Measurements from ENCODE around the gene TAAR8.

Gene TAAR8

GRCh38 chr6:132566404-132566803 is 13.9 kb downstream of the TAAR8 start:
- no peak overlapping the region for H4K8ac ChIP-seq (ENCODE audit: low read depth, low read length)
- H3K14ac ChIP-seq (ENCODE audit: low read length), result no peak overlapping the region
- H3K36me3 ChIP-seq (replicated peaks in 1 of 2; ENCODE audit: control insufficient read depth in 2 of 2, insufficient read depth in 2 of 2, low read length in 2 of 2), result no peaks in the 10 kb centered on the region
- H3K18ac ChIP-seq (ENCODE audit: low read length), result no peak overlapping the region
- H3K4ac ChIP-seq (ENCODE audit: low read length), result no peak overlapping the region
- H2BK15ac ChIP-seq (ENCODE audit: low read length), result no peak overlapping the region
- H3K4me3 ChIP-seq (ENCODE audit: low read length in 2 of 2), result no peak overlapping the region
- H3K4me1 ChIP-seq (ENCODE audit: control insufficient read depth in 2 of 2, insufficient read depth in 1 of 2, low read depth in 1 of 2, low read length in 2 of 2), result peaks cover 0 to 7% of the 10 kb centered on the region in 2 donors
- no peak overlapping the region for H3K23ac ChIP-seq (ENCODE audit: low read depth, low read length, poor library complexity)
- H2AK5ac ChIP-seq (ENCODE audit: low read depth, low read length), result no peak overlapping the region
- H3K4me2 ChIP-seq (ENCODE audit: insufficient read depth, low read length, poor library complexity, severe bottlenecking), result no peak overlapping the region
- no peaks in the 10 kb centered on the region for H3K79me1 ChIP-seq (ENCODE audit: low read depth, low read length)
- H2BK120ac ChIP-seq (ENCODE audit: low read depth, low read length), result no peak overlapping the region
- no peak overlapping the region for H2BK12ac ChIP-seq (ENCODE audit: low read length)
- DNase-seq (ENCODE audit: low spot score), result no peak
- no peak overlapping the region for H4K91ac ChIP-seq (ENCODE audit: low read depth, low read length, poor library complexity)
- H2AFZ ChIP-seq (ENCODE audit: low read length), result no peak overlapping the region
- no peaks in the 10 kb centered on the region for H3K27me3 ChIP-seq (ENCODE audit: control insufficient read depth in 3 of 3, insufficient read depth in 3 of 3, low read depth in 1 of 3, low read length in 3 of 3)
- no CpG with 5 or more reads among the region's 6 CpGs for WGBS, 2 donors (ENCODE audit: extremely low coverage in 2 of 2, insufficient read length in 2 of 2, insufficient replicate concordance in 1 of 2)
- H3K9me3 ChIP-seq (replicated peaks in 1 of 2; ENCODE audit: control insufficient read depth in 2 of 2, insufficient read depth in 1 of 2, low read depth in 1 of 2, low read length in 2 of 2), result no peaks in the 10 kb centered on the region
- H3K9ac ChIP-seq (ENCODE audit: low read depth, low read length, poor library complexity), result no peak overlapping the region
- H3K27ac ChIP-seq (replicated peaks; ENCODE audit: low read length), result no peak overlapping the region
- no peak overlapping the region for H2BK5ac ChIP-seq (ENCODE audit: low read length)

- H3K4me2 ChIP-seq (ENCODE audit: insufficient read depth, low read length, poor library complexity, severe bottlenecking), result no peak overlapping the region
- no peak overlapping the region for H4K8ac ChIP-seq (ENCODE audit: low read depth, low read length)
- no peak overlapping the region for H3K14ac ChIP-seq (ENCODE audit: low read length)
- H3K79me1 ChIP-seq (ENCODE audit: low read depth, low read length), result no peaks in the 10 kb centered on the region
- DNase-seq (ENCODE audit: low spot score), result no peak
- peaks cover 0 to 7% of the 10 kb centered on the region in 2 donors for H3K4me1 ChIP-seq (ENCODE audit: control insufficient read depth in 2 of 2, insufficient read depth in 1 of 2, low read depth in 1 of 2, low read length in 2 of 2)
- no peak overlapping the region for H3K18ac ChIP-seq (ENCODE audit: low read length)
- no peaks in the 10 kb centered on the region for H3K36me3 ChIP-seq (replicated peaks in 1 of 2; ENCODE audit: control insufficient read depth in 2 of 2, insufficient read depth in 2 of 2, low read length in 2 of 2)
- H3K23ac ChIP-seq (ENCODE audit: low read depth, low read length, poor library complexity), result no peak overlapping the region
- H2BK120ac ChIP-seq (ENCODE audit: low read depth, low read length), result no peak overlapping the region
- peak overlapping the region; percentile 32 for H2AFZ ChIP-seq (ENCODE audit: low read length)
- H3K27ac ChIP-seq (replicated peaks; ENCODE audit: low read length), result no peak overlapping the region
- H3K9me3 ChIP-seq (replicated peaks in 1 of 2; ENCODE audit: control insufficient read depth in 2 of 2, insufficient read depth in 1 of 2, low read depth in 1 of 2, low read length in 2 of 2), result no peaks in the 10 kb centered on the region
- no CpG with 5 or more reads among the region's 1 CpG for WGBS, 2 donors (ENCODE audit: extremely low coverage in 2 of 2, insufficient read length in 2 of 2, insufficient replicate concordance in 1 of 2)
- H2BK12ac ChIP-seq (ENCODE audit: low read length), result no peak overlapping the region
- no peak overlapping the region for H2AK5ac ChIP-seq (ENCODE audit: low read depth, low read length)
- no peak overlapping the region for H3K4me3 ChIP-seq (ENCODE audit: low read length in 2 of 2)
- H2BK15ac ChIP-seq (ENCODE audit: low read length), result no peak overlapping the region
- no peak overlapping the region for H3K4ac ChIP-seq (ENCODE audit: low read length)
- no peaks in the 10 kb centered on the region for H3K27me3 ChIP-seq (ENCODE audit: control insufficient read depth in 3 of 3, insufficient read depth in 3 of 3, low read depth in 1 of 3, low read length in 3 of 3)
- H3K9ac ChIP-seq (ENCODE audit: low read depth, low read length, poor library complexity), result no peak overlapping the region
- H2BK5ac ChIP-seq (ENCODE audit: low read length), result no peak overlapping the region
- no peak overlapping the region for H4K91ac ChIP-seq (ENCODE audit: low read depth, low read length, poor library complexity)
These were observed 15.1 kb downstream of the TAAR8 start for GRCh38 chr6:132567566-132567965.

GRCh38 chr6:132568611-132569010 is 16.1 kb downstream of the TAAR8 start:
- Histone ChIP-seq H3K27ac (replicated peaks; ENCODE audit: low read length) (no peak overlapping the region), H3K36me3 (replicated peaks in 1 of 2; ENCODE audit: control insufficient read depth in 2 of 2, insufficient read depth in 2 of 2, low read length in 2 of 2) (no peaks in the 10 kb centered on the region), H3K14ac (ENCODE audit: low read length) (no peak overlapping the region), H3K4me2 (ENCODE audit: insufficient read depth, low read length, poor library complexity, severe bottlenecking) (no peak overlapping the region), H3K27me3 (ENCODE audit: control insufficient read depth in 3 of 3, insufficient read depth in 3 of 3, low read depth in 1 of 3, low read length in 3 of 3) (no peaks in the 10 kb centered on the region), H2AK5ac (ENCODE audit: low read depth, low read length) (no peak overlapping the region), H3K4me1 (ENCODE audit: control insufficient read depth in 2 of 2, insufficient read depth in 1 of 2, low read depth in 1 of 2, low read length in 2 of 2) (peaks cover 0 to 7% of the 10 kb centered on the region in 2 donors), H2BK12ac (ENCODE audit: low read length) (no peak overlapping the region), H3K9me3 (replicated peaks in 1 of 2; ENCODE audit: control insufficient read depth in 2 of 2, insufficient read depth in 1 of 2, low read depth in 1 of 2, low read length in 2 of 2) (no peaks in the 10 kb centered on the region), H2BK120ac (ENCODE audit: low read depth, low read length) (no peak overlapping the region), H2AFZ (ENCODE audit: low read length) (no peak overlapping the region), H2BK5ac (ENCODE audit: low read length) (no peak overlapping the region), H3K4me3 (ENCODE audit: low read length in 2 of 2) (no peak overlapping the region), H3K23ac (ENCODE audit: low read depth, low read length, poor library complexity) (no peak overlapping the region), H4K8ac (ENCODE audit: low read depth, low read length) (no peak overlapping the region), H3K79me1 (ENCODE audit: low read depth, low read length) (no peaks in the 10 kb centered on the region), H3K18ac (ENCODE audit: low read length) (no peak overlapping the region), H2BK15ac (ENCODE audit: low read length) (no peak overlapping the region), H4K91ac (ENCODE audit: low read depth, low read length, poor library complexity) (no peak overlapping the region), H3K4ac (ENCODE audit: low read length) (no peak overlapping the region), H3K9ac (ENCODE audit: low read depth, low read length, poor library complexity) (no peak overlapping the region)
- WGBS, 2 donors (ENCODE audit: extremely low coverage in 2 of 2, insufficient read length in 2 of 2, insufficient replicate concordance in 1 of 2), result no CpG with 5 or more reads among the region's 6 CpGs
- no peak for DNase-seq (ENCODE audit: low spot score)

- no peaks in the 10 kb centered on the region for H3K36me3 ChIP-seq (replicated peaks in 1 of 2; ENCODE audit: control insufficient read depth in 2 of 2, insufficient read depth in 2 of 2, low read length in 2 of 2)
- no CpG with 5 or more reads among the region's 4 CpGs for WGBS, 2 donors (ENCODE audit: extremely low coverage in 2 of 2, insufficient read length in 2 of 2, insufficient replicate concordance in 1 of 2)
- no peaks in the 10 kb centered on the region for H3K27me3 ChIP-seq (ENCODE audit: control insufficient read depth in 3 of 3, insufficient read depth in 3 of 3, low read depth in 1 of 3, low read length in 3 of 3)
These were observed 16.7 kb downstream of the TAAR8 start for GRCh38 chr6:132569170-132569569.

More at GRCh38 chr6:132569170-132569569, 16.7 kb downstream of the TAAR8 start:
- Histone ChIP-seq H3K4me1 (ENCODE audit: control insufficient read depth in 2 of 2, insufficient read depth in 1 of 2, low read depth in 1 of 2, low read length in 2 of 2) (peaks cover 0 to 7% of the 10 kb centered on the region in 2 donors), H3K9ac (ENCODE audit: low read depth, low read length, poor library complexity) (no peak overlapping the region), H3K4me2 (ENCODE audit: insufficient read depth, low read length, poor library complexity, severe bottlenecking) (no peak overlapping the region), H2BK120ac (ENCODE audit: low read depth, low read length) (no peak overlapping the region), H3K27ac (replicated peaks; ENCODE audit: low read length) (no peak overlapping the region), H2BK15ac (ENCODE audit: low read length) (no peak overlapping the region), H3K18ac (ENCODE audit: low read length) (no peak overlapping the region), H3K14ac (ENCODE audit: low read length) (no peak overlapping the region), H2AFZ (ENCODE audit: low read length) (peak overlapping the region; percentile 3), H4K8ac (ENCODE audit: low read depth, low read length) (no peak overlapping the region), H4K91ac (ENCODE audit: low read depth, low read length, poor library complexity) (no peak overlapping the region), H3K4me3 (ENCODE audit: low read length in 2 of 2) (no peak overlapping the region), H2BK12ac (ENCODE audit: low read length) (no peak overlapping the region), H3K79me1 (ENCODE audit: low read depth, low read length) (no peaks in the 10 kb centered on the region), H2BK5ac (ENCODE audit: low read length) (no peak overlapping the region), H3K23ac (ENCODE audit: low read depth, low read length, poor library complexity) (no peak overlapping the region), H3K9me3 (replicated peaks in 1 of 2; ENCODE audit: control insufficient read depth in 2 of 2, insufficient read depth in 1 of 2, low read depth in 1 of 2, low read length in 2 of 2) (no peaks in the 10 kb centered on the region), H3K4ac (ENCODE audit: low read length) (no peak overlapping the region), H2AK5ac (ENCODE audit: low read depth, low read length) (no peak overlapping the region)
- no peak for DNase-seq (ENCODE audit: low spot score)
